T-helper 1 cell treated with Interleukin-12 subunit alpha and Interleukin-12 subunit beta and Interleukin-4 antibody, amounts not matched to agents 30 ng/mL and 1 ng/mL, for 36 hours (primary cell): ENCODE measurements around the gene ADAM33. TPM values are rescaled to one million over a fixed set of nuclear protein-coding genes. Genes with fewer than 3 reads are reported as not detected.

ENCODE experiments used
- intact Hi-C: fragments of 100-400 bp; cut with micrococcal nuclease; formaldehyde crosslinking; loops from one replicate; pipeline ENCODE4 v1.15.1; 2024
- total RNA-seq: library from RNA; stranded (reverse); gene quantifications from 2 replicates; pipeline ENCODE4 v1.2.3, GENCODE V29; 2022

ADAM33 gene
- total RNA-seq, 1 donor from 2014 or later = not detected

- intact Hi-C loops = no loop called here
Observed at GRCh38 chr20:3691306-3691705, 9.5 kb upstream of the ADAM33 start.

GRCh38 chr20:3690413-3690812 is 8.6 kb upstream of the ADAM33 start:
- intact Hi-C loops = no loop called here

GRCh38 chr20:3689978-3690377 is 8.2 kb upstream of the ADAM33 start:
- intact Hi-C loops = no loop called here

GRCh38 chr20:3687655-3688054 is 5.8 kb upstream of the ADAM33 start:
- intact Hi-C loops = no loop called here

- intact Hi-C loops = no loop called here
Observed at GRCh38 chr20:3686867-3687321, 5.1 kb upstream of the ADAM33 start.

- intact Hi-C loops = no loop called here
Observed at GRCh38 chr20:3686421-3686820, 4.6 kb upstream of the ADAM33 start.

- intact Hi-C loops = no loop called here
Observed at GRCh38 chr20:3685341-3685740, 3.5 kb upstream of the ADAM33 start.

- intact Hi-C loops = no loop called here
Observed at GRCh38 chr20:3681352-3681930, 369 bp downstream of the ADAM33 start.

- intact Hi-C loops = no loop called here
Observed at GRCh38 chr20:3680701-3681351, 984 bp downstream of the ADAM33 start.

GRCh38 chr20:3679749-3680700 is 1.8 kb downstream of the ADAM33 start:
- intact Hi-C loops = no loop called here

- intact Hi-C loops = no loop called here
Observed at GRCh38 chr20:3678856-3679720, 2.7 kb downstream of the ADAM33 start.

- intact Hi-C loops = no loop called here
Observed at GRCh38 chr20:3678198-3678597, 3.6 kb downstream of the ADAM33 start.

- intact Hi-C loops = no loop called here
Observed at GRCh38 chr20:3677733-3678132, 4.1 kb downstream of the ADAM33 start.

GRCh38 chr20:3674995-3675900 is 6.6 kb downstream of the ADAM33 start:
- intact Hi-C loops = no loop called here

- intact Hi-C loops = no loop called here
Observed at GRCh38 chr20:3674447-3674846, 7.4 kb downstream of the ADAM33 start.

GRCh38 chr20:3673221-3674070 is 8.4 kb downstream of the ADAM33 start:
- intact Hi-C loops = no loop called here

GRCh38 chr20:3672547-3673171 is 9.2 kb downstream of the ADAM33 start:
- intact Hi-C loops = no loop called here

- intact Hi-C loops = no loop called here
Observed at GRCh38 chr20:3671986-3672546, 9.7 kb downstream of the ADAM33 start.
